IPS-15b (cell line): ENCODE data around the gene ABR.

Experiments
- H3K27me3 ChIP-seq: one replicate; pipeline ENCODE4 v1.6.1; 2013; ENCODE audit warnings: low read length; ENCODE audit not compliant: control insufficient read depth, insufficient read depth
- H3K36me3 ChIP-seq: one replicate; pipeline ENCODE4 v1.6.1; 2013; ENCODE audit warnings: low read length; ENCODE audit not compliant: control insufficient read depth, insufficient read depth
- H3K4me1 ChIP-seq: one replicate; pipeline ENCODE4 v1.6.1; 2013; ENCODE audit warnings: mild to moderate bottlenecking, low read length; ENCODE audit not compliant: control insufficient read depth, insufficient read depth
- H3K4me3 ChIP-seq: one replicate; pipeline ENCODE4 v1.5.1; 2013; ENCODE audit warnings: low read depth, low read length
- H3K9ac ChIP-seq: one replicate; pipeline ENCODE4 v1.6.1; 2013; ENCODE audit warnings: low read depth, mild to moderate bottlenecking, low read length
- H3K9me3 ChIP-seq: one replicate; pipeline ENCODE4 v1.6.1; 2013; ENCODE audit warnings: mild to moderate bottlenecking, low read length; ENCODE audit not compliant: control insufficient read depth, insufficient read depth

Gene ABR

GRCh38 chr17:1181753-1182137, 2.0 kb upstream of the ABR start:
- peaks cover 2% of the 10 kb centered on the region for H3K4me1 ChIP-seq
- H3K36me3 ChIP-seq = peaks cover 2% of the 10 kb centered on the region
- peak overlapping the region; percentile 26 for H3K4me3 ChIP-seq
- peaks cover 19% of the 10 kb centered on the region for H3K27me3 ChIP-seq
- no peaks in the 10 kb centered on the region for H3K9me3 ChIP-seq
- no peak overlapping the region for H3K9ac ChIP-seq

DNA sequence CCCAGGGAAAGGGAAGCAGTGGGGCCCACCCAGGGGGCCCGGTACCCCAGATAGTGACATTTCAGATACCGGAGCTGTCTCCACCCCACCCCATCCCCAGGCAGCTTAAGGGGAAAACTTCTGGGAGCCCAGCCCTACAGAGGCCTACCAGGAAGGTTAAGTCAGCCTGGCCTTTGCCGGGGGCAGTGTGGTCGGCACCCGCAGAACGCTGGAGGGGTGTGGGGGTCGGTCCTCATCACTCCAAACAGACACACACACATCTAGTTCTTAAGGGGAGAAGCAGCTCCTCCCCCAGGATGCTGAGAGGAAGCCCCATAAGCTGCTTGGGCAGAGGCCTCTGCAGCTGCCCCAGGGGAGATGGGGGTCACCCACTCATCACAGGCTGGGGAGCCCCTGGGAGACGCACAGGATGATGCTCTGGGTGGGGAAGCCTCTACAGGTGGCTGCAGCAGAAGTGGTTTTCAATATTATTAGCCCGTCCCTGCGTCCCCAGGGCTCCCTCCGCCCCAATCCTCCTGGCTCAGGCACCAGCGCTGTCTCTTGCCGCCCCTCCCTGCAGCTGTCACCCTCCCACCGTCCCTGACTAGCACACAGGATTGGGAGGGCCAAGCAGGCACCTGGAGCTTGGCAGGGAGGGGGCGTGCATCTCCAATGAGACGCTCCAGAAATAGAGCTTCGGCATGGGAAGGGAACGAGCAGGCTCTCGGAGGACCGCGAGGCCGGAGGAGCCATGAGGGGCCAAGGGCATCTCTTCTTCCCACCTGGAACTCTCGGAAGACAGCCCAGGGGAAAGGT, 1.4 kb upstream of the ABR start:
- Histone ChIP-seq H3K9ac (no peak overlapping the region), H3K4me3 (peak overlapping the region; percentile 26), H3K27me3 (peaks cover 19% of the 10 kb centered on the region), H3K36me3 (no peaks in the 10 kb centered on the region), H3K9me3 (no peaks in the 10 kb centered on the region), H3K4me1 (peaks cover 2% of the 10 kb centered on the region)

DNA sequence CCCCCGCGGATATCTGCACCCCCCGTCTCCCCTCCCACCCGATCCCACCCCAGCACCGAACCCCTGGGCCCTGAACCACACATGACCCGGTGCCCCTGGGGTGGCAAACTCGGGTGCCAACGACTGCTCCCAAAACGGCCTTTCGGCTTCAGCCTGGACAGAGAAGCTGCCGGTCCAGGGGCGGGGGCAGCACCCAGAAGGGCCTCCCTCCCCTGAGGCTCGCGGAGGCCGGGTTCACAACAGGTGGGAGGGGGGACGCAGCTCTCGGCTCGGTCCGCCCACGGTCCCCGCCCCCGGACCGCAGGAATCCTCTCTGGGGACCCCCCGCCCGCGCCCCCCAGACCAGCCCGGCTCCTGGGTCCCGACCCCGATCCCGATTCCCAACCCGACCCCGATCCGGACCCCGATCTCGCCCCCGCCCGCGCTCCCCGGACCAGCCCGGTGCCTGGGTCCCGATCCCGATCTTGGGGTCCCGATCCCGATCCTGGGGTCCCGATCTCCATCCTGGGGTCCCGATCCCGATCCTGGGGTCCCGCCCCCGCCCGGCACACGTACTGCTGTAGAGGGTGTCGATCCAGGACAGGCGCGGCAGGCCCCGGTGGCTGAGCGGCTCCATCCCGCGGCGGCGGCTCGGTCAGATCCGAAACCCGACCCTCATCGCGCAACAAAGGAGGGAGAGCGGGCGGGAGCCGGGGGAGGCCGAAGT, 516 bp downstream of the ABR start:
- H3K36me3 ChIP-seq = no peaks in the 10 kb centered on the region
- peaks cover 2% of the 10 kb centered on the region for H3K4me1 ChIP-seq
- peaks cover 19% of the 10 kb centered on the region for H3K27me3 ChIP-seq
- H3K9me3 ChIP-seq = no peaks in the 10 kb centered on the region
- peak overlapping the region; percentile 62 for H3K4me3 ChIP-seq
- no peak overlapping the region for H3K9ac ChIP-seq

DNA sequence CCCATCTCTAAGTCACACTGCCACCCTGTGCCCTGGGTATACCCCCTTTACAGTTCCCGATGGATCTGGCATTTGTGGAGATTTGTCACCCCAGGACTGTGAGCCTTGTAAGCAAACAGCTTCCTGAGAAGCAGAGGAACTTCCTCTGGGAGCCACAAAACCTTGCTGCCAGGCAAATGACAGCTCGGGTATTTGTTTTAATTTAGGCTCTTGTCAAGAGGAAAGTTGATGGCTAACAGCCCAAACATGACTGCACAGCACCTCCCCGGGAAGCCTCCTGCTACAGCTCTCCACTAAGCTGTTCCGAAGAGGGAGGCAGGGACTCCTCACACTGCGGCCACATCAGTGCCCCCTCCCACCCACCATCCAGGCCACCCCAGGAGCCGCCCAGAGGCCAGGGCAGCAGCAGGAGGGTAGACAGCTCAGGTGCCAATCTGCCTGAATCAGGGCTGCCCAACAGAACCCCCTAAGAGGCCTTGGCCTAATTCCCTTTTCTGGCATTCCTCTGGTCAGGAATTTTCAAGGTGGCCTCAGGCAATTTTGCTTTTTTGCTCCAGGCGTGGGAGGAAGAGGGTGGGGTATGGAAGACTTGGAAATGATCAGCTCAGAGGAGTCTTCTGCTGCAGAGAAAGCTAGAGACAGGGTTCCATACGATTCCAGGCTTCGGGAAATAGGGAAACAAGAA, 2.6 kb downstream of the ABR start:
- Histone ChIP-seq H3K9me3 (no peaks in the 10 kb centered on the region), H3K4me3 (no peak overlapping the region), H3K9ac (no peak overlapping the region), H3K4me1 (peaks cover 2% of the 10 kb centered on the region), H3K27me3 (peaks cover 12% of the 10 kb centered on the region), H3K36me3 (no peaks in the 10 kb centered on the region)

- Histone ChIP-seq H3K9me3 (no peaks in the 10 kb centered on the region), H3K27me3 (no peaks in the 10 kb centered on the region), H3K9ac (no peak overlapping the region), H3K4me1 (no peaks in the 10 kb centered on the region), H3K4me3 (no peak overlapping the region), H3K36me3 (no peaks in the 10 kb centered on the region)
Observed at GRCh38 chr17:1174263-1174880, 5.4 kb downstream of the ABR start.

DNA sequence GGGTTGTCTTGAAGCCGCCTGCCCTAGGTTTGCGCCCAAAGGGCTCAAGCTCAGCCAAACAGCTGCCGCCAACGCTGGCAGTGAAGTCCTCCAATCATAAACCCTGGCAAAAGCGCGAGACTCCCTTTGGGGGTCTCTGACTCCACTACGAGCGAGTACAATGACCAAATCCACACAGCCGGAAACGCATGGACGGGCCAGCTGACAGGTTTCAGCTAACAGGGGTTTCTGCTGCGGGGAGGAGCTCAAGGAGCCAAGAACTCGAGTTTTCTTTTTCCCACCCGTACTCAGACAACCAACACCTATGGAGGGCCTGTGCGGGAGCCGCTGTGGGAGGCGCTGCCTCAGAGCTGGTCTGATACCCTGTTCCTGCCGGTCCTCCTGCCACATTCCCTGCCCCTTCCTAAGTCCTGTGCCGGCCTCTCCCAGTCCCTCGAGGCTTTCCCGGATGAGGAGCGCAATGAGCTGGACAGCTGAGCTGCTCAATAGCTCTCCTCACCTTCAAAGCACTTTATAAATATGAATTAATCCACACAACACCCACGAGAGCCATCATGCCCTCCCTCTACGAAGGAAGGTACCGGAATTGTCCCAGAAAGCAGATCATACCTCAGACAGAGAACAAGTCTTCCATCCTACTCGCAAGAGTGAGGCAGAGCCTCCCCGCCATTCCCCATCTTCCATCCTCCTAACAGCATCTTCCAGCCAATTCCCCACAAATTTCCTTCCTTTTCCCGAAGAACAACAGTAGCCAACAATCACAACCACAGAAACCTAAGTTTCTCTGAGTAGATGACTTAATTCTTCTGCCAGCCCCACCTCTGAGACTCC, 6.1 kb downstream of the ABR start:
- no peak overlapping the region for H3K4me3 ChIP-seq
- H3K4me1 ChIP-seq = no peaks in the 10 kb centered on the region
- no peaks in the 10 kb centered on the region for H3K9me3 ChIP-seq
- H3K27me3 ChIP-seq = no peaks in the 10 kb centered on the region
- H3K36me3 ChIP-seq = peaks cover 4% of the 10 kb centered on the region
- no peak overlapping the region for H3K9ac ChIP-seq

- H3K9me3 ChIP-seq = no peaks in the 10 kb centered on the region
- H3K4me3 ChIP-seq = no peak overlapping the region
- H3K36me3 ChIP-seq = peaks cover 6% of the 10 kb centered on the region
- no peaks in the 10 kb centered on the region for H3K4me1 ChIP-seq
- no peak overlapping the region for H3K9ac ChIP-seq
- no peaks in the 10 kb centered on the region for H3K27me3 ChIP-seq
Observed at GRCh38 chr17:1171953-1172352, 7.8 kb downstream of the ABR start.

DNA sequence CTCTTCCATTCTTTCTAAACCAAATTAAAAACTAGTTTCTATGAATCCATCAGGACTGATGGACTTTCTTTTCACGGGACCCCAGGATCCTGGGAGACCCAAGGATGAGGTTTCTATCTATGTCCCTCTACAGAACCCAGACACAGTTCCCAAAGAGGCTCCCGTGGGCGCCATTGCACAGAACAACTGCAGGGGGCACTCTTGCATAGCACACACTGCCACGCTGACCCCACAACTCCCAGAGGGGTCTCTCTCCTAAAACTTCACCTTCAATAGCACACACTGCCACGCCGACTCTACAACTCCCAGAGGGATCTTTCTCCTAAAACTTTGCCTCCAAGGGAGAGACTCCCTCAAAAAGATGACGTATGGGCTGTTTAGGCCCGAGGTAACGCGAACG, 9.0 kb downstream of the ABR start:
- no peaks in the 10 kb centered on the region for H3K4me1 ChIP-seq
- H3K27me3 ChIP-seq = no peaks in the 10 kb centered on the region
- peaks cover 6% of the 10 kb centered on the region for H3K36me3 ChIP-seq
- H3K9ac ChIP-seq = no peak overlapping the region
- no peak overlapping the region for H3K4me3 ChIP-seq
- H3K9me3 ChIP-seq = no peaks in the 10 kb centered on the region

- no peak overlapping the region for H3K9ac ChIP-seq
- H3K4me1 ChIP-seq = no peaks in the 10 kb centered on the region
- no peaks in the 10 kb centered on the region for H3K9me3 ChIP-seq
- H3K36me3 ChIP-seq = peaks cover 6% of the 10 kb centered on the region
- H3K27me3 ChIP-seq = no peaks in the 10 kb centered on the region
- H3K4me3 ChIP-seq = no peak overlapping the region
Observed at GRCh38 chr17:1169929-1170312, 9.9 kb downstream of the ABR start.

DNA sequence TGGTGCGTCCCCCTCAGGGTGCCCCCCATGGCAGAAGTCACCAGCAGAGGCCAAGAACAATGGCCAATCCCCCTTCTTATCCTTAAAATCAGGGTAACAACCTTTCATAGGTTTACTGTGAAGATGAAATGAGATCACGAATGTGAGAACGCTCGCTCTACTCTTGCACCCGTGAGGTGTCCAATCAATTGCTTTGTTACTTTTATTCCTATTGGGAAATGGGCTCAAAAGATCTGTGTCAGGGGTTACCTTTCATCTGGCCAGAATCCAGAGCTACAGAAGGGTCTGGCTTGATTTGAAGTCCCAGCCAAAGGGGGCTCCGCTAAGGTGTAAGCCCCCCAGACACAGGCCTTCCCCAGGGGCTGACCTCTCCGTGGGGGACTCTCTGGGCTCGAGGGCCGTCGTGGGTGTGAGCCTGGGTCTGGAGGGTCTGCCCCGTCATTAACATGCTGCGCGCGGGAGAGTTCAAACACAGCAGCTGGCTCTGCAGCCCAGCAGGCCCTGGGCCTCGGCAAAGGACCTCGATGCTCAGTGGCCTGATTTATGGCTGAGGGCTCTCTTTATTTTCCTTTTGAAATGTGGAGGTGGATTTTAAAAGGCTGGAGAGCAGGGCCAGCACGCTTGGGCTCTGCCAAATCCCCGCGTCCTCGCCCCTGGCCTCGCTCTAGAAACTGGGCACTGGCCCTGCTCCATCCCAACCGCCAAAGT, 10.4 kb downstream of the ABR start:
- no peak overlapping the region for H3K4me3 ChIP-seq
- no peaks in the 10 kb centered on the region for H3K27me3 ChIP-seq
- no peak overlapping the region for H3K9ac ChIP-seq
- no peaks in the 10 kb centered on the region for H3K4me1 ChIP-seq
- H3K36me3 ChIP-seq = peaks cover 6% of the 10 kb centered on the region
- H3K9me3 ChIP-seq = no peaks in the 10 kb centered on the region
